HG02588 (cell line): ENCODE data around the gene GALNT13.

Experiments used
- ATAC-seq: cut with Tn5 transposase; IDR thresholded peaks from one replicate; pipeline ENCODE4 v1.9.1; 2021; ENCODE audit warnings: mild to moderate bottlenecking, moderate library complexity; ENCODE audit not compliant: unreplicated experiment

GALNT13 gene

GRCh38 chr2:154203902-154204301 is 332.2 kb downstream of the GALNT13 start:
- ATAC-seq, result no peak

GRCh38 chr2:154207288-154208047 is 335.7 kb downstream of the GALNT13 start:
- ATAC-seq, result no peak

- no peak for ATAC-seq
These were observed 352.0 kb downstream of the GALNT13 start for GRCh38 chr2:154223726-154224125.

GRCh38 chr2:154226931-154227330 is 355.2 kb downstream of the GALNT13 start:
- no peak for ATAC-seq

- ATAC-seq, result no peak
These were observed 357.0 kb downstream of the GALNT13 start for GRCh38 chr2:154228566-154229280.

GRCh38 chr2:154229966-154230365 is 358.2 kb downstream of the GALNT13 start:
- ATAC-seq, result no peak

GRCh38 chr2:154231021-154231420 is 359.3 kb downstream of the GALNT13 start:
- ATAC-seq, result no peak

- ATAC-seq, result no peak
These were observed 361.5 kb downstream of the GALNT13 start for GRCh38 chr2:154233231-154233630.

GRCh38 chr2:154238252-154238651 is 366.5 kb downstream of the GALNT13 start:
- ATAC-seq, result no peak

- no peak for ATAC-seq
These were observed 368.6 kb downstream of the GALNT13 start for GRCh38 chr2:154240316-154240715.

- no peak for ATAC-seq
These were observed 369.2 kb downstream of the GALNT13 start for GRCh38 chr2:154240921-154241379.

- ATAC-seq, result no peak
These were observed 371.0 kb downstream of the GALNT13 start for GRCh38 chr2:154242687-154243086.

- ATAC-seq, result no peak
These were observed 372.0 kb downstream of the GALNT13 start for GRCh38 chr2:154243685-154244084.

- ATAC-seq, result no peak
These were observed 373.2 kb downstream of the GALNT13 start for GRCh38 chr2:154244932-154245331.

- ATAC-seq, result no peak
These were observed 375.8 kb downstream of the GALNT13 start for GRCh38 chr2:154247503-154247902.

GRCh38 chr2:154256136-154256535 is 384.4 kb downstream of the GALNT13 start:
- ATAC-seq, result no peak

GRCh38 chr2:154259030-154259429 is 387.3 kb downstream of the GALNT13 start:
- ATAC-seq, result no peak

GRCh38 chr2:154261473-154262027 is 389.8 kb downstream of the GALNT13 start:
- no peak for ATAC-seq

- ATAC-seq, result no peak
These were observed 391.5 kb downstream of the GALNT13 start for GRCh38 chr2:154263206-154263605.

GRCh38 chr2:154264024-154264423 is 392.3 kb downstream of the GALNT13 start:
- no peak for ATAC-seq

- ATAC-seq, result no peak
These were observed 396.3 kb downstream of the GALNT13 start for GRCh38 chr2:154267983-154268382.

GRCh38 chr2:154280543-154280942 is 408.8 kb downstream of the GALNT13 start:
- no peak for ATAC-seq
